ENCODE results near the gene SKAP2. TPM values are rescaled to one million over a fixed set of nuclear protein-coding genes. Genes with fewer than 3 reads are reported as not detected.

SKAP2 gene
- total RNA-seq, 1 experiment from 2014 or later, result 30.7 TPM

- TF ChIP-seq ZBTB33 (IDR thresholded peaks at IDR 0.05; ENCODE audit: extremely low read depth, insufficient replicate concordance, low read length) (no peak), YY1 (IDR thresholded peaks at IDR 0.05; ENCODE audit: extremely low read depth, insufficient replicate concordance, low read depth, low read length) (peak; percentile 84), ATF3 (IDR thresholded peaks at IDR 0.05) (no peak), CEBPB (IDR thresholded peaks at IDR 0.05; ENCODE audit: low read depth) (no peak), SIN3A (IDR thresholded peaks at IDR 0.05; ENCODE audit: low read depth) (peak; percentile 85)
These were observed at the start of gene SKAP2 (continued) for GRCh38 chr7:26864309-26865093.

- Histone ChIP-seq H3K4me2 (ENCODE audit: low read length) (no peak overlapping the region), H3K79me2 (ENCODE audit: insufficient read depth, low read length) (no peaks in the 10 kb centered on the region), H4K20me1 (ENCODE audit: insufficient read depth) (no peaks in the 10 kb centered on the region), H3K4me3 (replicated peaks in 1 of 2; ENCODE audit: low read depth in 1 of 2, low read length in 2 of 2) (no peak overlapping the region), H3K27me3 (ENCODE audit: insufficient read depth, low read length) (no peaks in the 10 kb centered on the region), H3K27ac (ENCODE audit: low read depth, low read length) (no peak overlapping the region), H3K9me3 (ENCODE audit: control insufficient read depth in 1 of 2, insufficient read depth in 1 of 2, low read depth in 1 of 2, low read length in 2 of 2) (no peaks in the 10 kb centered on the region), H2AFZ (ENCODE audit: low read depth, low read length, poor library complexity, severe bottlenecking) (peak overlapping the region; percentile 8), H3K4me1 (ENCODE audit: control insufficient read depth in 1 of 2, insufficient read depth in 2 of 2, low read length in 2 of 2) (peaks cover 10 to 26% of the 10 kb centered on the region in 2 experiments; a peak in 3 of 4 replicates), H3K9ac (ENCODE audit: low read length) (no peak overlapping the region), H3K9me2 (ENCODE audit: insufficient read depth) (no peaks in the 10 kb centered on the region), H3K36me3 (ENCODE audit: control insufficient read depth in 1 of 2, insufficient read depth in 2 of 2, low read length in 2 of 2) (no peaks in the 10 kb centered on the region)
- RAD21 ChIA-PET (ENCODE audit: low non-redundant PET in 1 of 2, low total read pairs in 2 of 2, uncharacterized antibody in 2 of 2, unreplicated experiment in 2 of 2), result no interaction called here
- POLR2A ChIA-PET, result no interaction called here
- intact Hi-C loops (cut with micrococcal nuclease), result no loop called here
- DNase-seq (ENCODE audit: low read depth, low spot score), result no peak
- ATAC-seq, result no peak
- no peak for TF ChIP-seq CTCF (IDR thresholded peaks at IDR 0.05 in 2 of 3, conservative IDR thresholded peaks at IDR 0.05 in 1 of 3; ENCODE audit: borderline replicate concordance in 1 of 3, insufficient read depth in 1 of 3, low read depth in 2 of 3, low read length in 2 of 3)
- no peak for TF ChIP-seq MAX (IDR thresholded peaks at IDR 0.05)
- no peak for TF ChIP-seq YY1 (IDR thresholded peaks at IDR 0.05; ENCODE audit: extremely low read depth, insufficient replicate concordance, low read depth, low read length)
- CTCF ChIA-PET, result no interaction called here
- no TSS peak for BruUV-seq (replicated peaks)
These were observed 48.6 kb upstream of the SKAP2 start for GRCh38 chr7:26912933-26913536.
